Kidney epithelial cell (primary cell): Measurements from ENCODE around the gene TMTC4. TPM values are rescaled to one million over a fixed set of nuclear protein-coding genes. Genes with fewer than 3 reads are reported as not detected.

ENCODE experiments used
- DNase-seq: peaks from one replicate; pipeline ENCODE4 v3.0.0-alpha.2; 2010; ENCODE audit warnings: low read depth
- H3K27me3 ChIP-seq: 2 replicates; pipeline ENCODE4 v1.6.0; 2011; ENCODE audit warnings: low read length; ENCODE audit not compliant: control insufficient read depth, insufficient read depth
- H3K36me3 ChIP-seq: 2 replicates; pipeline ENCODE4 v1.5.1; 2011; ENCODE audit warnings: low read length; ENCODE audit not compliant: control insufficient read depth, insufficient read depth
- H3K4me3 ChIP-seq: 2 replicates; pipeline ENCODE4 v1.5.1; 2011; ENCODE audit warnings: low read depth, mild to moderate bottlenecking, control low read depth, low read length
- total RNA-seq: library from RNA; depleted of rRNA; stranded (reverse); fragments of >200 nt; gene quantifications from 2 replicates; pipeline ENCODE4 v1.2.3, GENCODE V29; 2015
- TF ChIP-seq, protein P1 (sequence below): IDR thresholded peaks from 2 replicates; pipeline ENCODE4 v1.5.1; 2011; ENCODE audit warnings: mild to moderate bottlenecking, moderate library complexity, low read length, control low read depth, inconsistent platforms; ENCODE audit not compliant: insufficient read depth, poor library complexity, severe bottlenecking

Gene TMTC4
- total RNA-seq, 1 donor from 2014 or later: 27.1 TPM

DNA sequence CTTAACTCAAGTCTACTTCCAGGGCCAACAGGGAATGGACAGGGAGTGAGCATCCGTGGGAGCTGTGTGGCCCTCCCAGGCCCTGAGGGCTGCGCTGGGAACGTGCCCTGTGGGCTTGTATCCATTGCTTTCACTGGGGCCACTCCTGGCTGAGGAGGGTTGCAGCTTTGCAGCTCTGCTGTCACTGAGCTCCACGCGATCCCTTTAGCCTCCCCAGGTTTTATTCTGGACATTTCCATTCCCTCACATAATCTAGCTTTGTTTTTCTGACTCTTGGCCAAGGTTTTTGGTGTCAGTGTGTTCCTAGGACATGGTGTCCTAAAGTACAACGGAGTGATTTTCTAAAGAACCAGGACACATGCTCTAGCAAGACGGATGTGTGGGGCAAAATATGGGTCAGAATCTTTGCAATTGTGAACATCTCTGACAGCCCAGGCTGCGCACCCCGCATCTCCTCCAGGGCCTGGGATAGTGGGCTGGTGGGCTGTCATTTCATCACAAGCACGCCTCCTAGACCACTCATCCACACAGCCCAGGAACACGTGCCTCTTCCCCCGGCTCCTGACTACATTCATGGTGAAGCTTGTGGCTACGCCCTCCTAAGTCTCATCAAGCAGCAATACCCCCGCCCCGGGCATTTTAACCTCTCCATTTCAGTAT lies 114.0 kb downstream of the TMTC4 start:
- TF ChIP-seq, protein P1, sequence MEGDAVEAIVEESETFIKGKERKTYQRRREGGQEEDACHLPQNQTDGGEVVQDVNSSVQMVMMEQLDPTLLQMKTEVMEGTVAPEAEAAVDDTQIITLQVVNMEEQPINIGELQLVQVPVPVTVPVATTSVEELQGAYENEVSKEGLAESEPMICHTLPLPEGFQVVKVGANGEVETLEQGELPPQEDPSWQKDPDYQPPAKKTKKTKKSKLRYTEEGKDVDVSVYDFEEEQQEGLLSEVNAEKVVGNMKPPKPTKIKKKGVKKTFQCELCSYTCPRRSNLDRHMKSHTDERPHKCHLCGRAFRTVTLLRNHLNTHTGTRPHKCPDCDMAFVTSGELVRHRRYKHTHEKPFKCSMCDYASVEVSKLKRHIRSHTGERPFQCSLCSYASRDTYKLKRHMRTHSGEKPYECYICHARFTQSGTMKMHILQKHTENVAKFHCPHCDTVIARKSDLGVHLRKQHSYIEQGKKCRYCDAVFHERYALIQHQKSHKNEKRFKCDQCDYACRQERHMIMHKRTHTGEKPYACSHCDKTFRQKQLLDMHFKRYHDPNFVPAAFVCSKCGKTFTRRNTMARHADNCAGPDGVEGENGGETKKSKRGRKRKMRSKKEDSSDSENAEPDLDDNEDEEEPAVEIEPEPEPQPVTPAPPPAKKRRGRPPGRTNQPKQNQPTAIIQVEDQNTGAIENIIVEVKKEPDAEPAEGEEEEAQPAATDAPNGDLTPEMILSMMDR: no peak
- Histone ChIP-seq H3K4me3 (no peak overlapping the region), H3K27me3 (no peaks in the 10 kb centered on the region), H3K36me3 (peaks cover 1% of the 10 kb centered on the region)
- DNase-seq: no peak

DNA sequence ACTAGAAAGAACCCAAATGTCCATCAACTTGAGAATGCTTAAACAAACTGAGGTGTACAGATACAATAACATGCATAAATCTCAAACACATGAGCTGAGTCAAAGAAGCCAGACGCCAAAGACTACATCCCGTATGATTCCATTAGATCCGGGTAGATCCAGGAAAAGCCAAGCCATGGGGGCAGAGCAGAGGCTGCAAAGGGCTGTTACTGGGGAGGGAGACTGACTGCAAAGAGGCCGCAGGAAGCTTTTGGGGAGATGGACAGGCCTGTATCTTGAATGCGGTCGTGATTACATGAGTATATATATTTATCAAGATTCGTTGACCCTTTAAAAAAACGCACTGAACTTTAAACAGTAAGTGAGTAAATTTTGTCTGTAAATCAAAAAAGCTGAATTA lies 114.7 kb downstream of the TMTC4 start:
- Histone ChIP-seq H3K4me3 (no peak overlapping the region), H3K27me3 (no peaks in the 10 kb centered on the region), H3K36me3 (no peaks in the 10 kb centered on the region)
- TF ChIP-seq, protein P1: no peak
- DNase-seq: no peak

Other genes with a start within 250 kb of the TMTC4 start
- 5.5 and 27.4 TPM in 2 replicates for gene GGACT, start 86.0 kb downstream of the TMTC4 start, total RNA-seq